ENCODE results near the gene HEY2.
A peak's percentile ranks its signal among the peaks of the same experiment; 100 is the strongest.

Gene HEY2

DNA sequence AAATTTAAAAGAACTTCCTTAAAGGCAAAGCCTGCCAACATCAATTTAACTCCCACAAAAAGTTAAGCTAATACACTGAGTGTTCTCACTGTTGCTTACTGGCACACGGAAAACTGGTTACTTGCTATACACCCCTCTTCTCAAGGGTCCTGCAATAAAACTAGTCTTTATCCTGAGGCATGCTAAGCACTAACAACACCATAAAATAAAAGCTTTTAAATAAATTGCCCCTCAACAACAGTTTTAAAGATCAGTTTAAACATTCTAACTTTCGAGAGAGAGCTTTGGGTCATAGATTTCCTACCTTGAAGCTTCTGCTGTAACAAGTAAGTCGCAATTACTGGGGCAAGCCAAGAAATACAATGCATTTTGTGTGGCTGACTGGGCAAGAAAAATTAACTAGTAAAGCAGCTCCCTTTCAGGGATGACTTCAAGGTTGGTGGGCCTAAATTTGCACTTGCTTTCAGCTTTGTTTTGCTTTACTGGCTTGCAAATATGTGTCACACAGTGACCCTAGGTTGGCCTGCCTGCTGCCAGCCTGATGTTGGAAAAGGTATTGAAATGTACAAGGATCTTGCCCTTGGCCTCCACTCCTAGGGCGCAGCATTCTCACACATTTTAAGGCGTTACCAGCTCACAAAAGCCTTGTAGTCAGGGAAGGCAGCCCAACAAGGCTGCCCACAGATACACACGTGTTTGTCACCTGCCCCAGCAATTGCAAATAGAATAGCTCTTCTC is 4.0 kb upstream of the HEY2 start:
- Histone ChIP-seq H3K27ac (ENCODE audit: low read depth, low read length) (no peak overlapping the region), H3K4me1 (ENCODE audit: control insufficient read depth, insufficient read depth, low read length, unreplicated experiment) (peaks cover 7% of the 10 kb centered on the region), H3K4me3 (ENCODE audit: low read depth, low read length) (no peak overlapping the region), H3K79me2 (ENCODE audit: control insufficient read depth, insufficient read depth, low read length, unreplicated experiment) (no peaks in the 10 kb centered on the region), H3K27me3 (ENCODE audit: insufficient read depth, low read length) (peaks cover 91% of the 10 kb centered on the region), H2AFZ (ENCODE audit: low read length, unreplicated experiment) (no peak overlapping the region), H3K36me3 (ENCODE audit: insufficient read depth, low read length) (no peaks in the 10 kb centered on the region)

DNA sequence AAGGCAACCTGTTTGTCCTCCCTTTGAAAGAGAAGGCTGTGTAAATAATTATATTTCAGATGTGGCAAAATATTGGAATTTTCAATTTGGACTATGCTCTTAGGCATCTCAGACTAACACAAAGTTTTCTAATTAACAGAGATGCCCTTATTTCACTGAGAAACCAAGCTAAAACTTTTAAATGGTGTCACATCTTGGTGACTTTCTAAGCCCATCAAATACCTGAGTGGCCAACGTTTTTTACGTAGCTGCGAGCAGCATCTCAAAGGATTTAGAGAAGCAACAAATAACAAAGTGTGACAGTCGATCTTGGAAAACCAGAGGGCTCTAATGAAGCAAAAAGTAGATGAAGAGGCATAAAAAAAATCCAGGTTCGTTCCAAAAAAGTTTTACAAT is 3.4 kb upstream of the HEY2 start:
- Histone ChIP-seq H3K4me1 (ENCODE audit: control insufficient read depth, insufficient read depth, low read length, unreplicated experiment) (peaks cover 7% of the 10 kb centered on the region), H3K79me2 (ENCODE audit: control insufficient read depth, insufficient read depth, low read length, unreplicated experiment) (no peaks in the 10 kb centered on the region), H2AFZ (ENCODE audit: low read length, unreplicated experiment) (no peak overlapping the region), H3K27ac (ENCODE audit: low read depth, low read length) (no peak overlapping the region), H3K27me3 (ENCODE audit: insufficient read depth, low read length) (peaks cover 92% of the 10 kb centered on the region), H3K4me3 (ENCODE audit: low read depth, low read length) (no peak overlapping the region), H3K36me3 (ENCODE audit: insufficient read depth, low read length) (no peaks in the 10 kb centered on the region)

DNA sequence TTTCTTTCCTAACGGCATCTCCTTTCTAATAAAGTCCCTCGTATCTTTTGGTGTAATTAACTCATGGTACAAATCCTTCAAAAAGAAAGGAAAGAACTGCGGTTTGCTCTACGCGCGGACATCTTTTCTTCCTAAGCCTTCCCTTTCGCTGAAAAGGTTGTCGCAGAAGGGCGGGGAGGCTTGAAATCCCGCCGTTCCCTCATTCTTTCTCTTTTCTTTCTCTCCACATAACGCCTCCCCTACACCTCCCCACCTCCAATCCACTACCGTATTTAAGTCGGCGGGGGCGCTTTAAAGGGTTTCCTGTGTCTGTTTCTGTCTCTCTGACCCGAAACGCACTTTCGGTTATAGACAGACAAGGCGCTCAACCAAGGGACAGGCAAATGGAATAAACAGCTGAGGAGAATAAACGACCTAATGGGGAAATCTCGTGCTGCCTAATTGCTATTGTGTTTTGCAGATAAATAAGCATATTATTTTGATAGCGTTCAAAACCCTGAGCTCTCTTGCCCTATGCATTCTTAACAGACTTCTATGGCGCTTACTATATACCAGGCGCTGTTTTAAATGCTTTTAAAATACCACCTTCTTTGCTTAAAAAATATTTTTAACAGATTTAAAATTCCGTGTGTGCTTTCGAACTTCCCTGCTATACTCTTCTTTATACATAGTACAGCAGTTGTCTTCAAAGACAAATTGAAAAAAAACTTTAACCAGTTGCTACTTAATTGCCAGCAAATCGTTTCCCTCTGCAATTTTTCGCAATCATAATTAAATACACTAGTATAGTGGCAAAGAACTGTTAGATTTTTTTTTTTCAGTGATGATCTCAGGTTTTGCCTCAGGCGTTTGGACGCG is 2.5 kb upstream of the HEY2 start:
- Histone ChIP-seq H3K27me3 (ENCODE audit: insufficient read depth, low read length) (peaks cover 94% of the 10 kb centered on the region), H3K36me3 (ENCODE audit: insufficient read depth, low read length) (no peaks in the 10 kb centered on the region), H3K27ac (ENCODE audit: low read depth, low read length) (no peak overlapping the region), H2AFZ (ENCODE audit: low read length, unreplicated experiment) (peak overlapping the region; percentile 18), H3K4me3 (ENCODE audit: low read depth, low read length) (peak overlapping the region; percentile 79), H3K79me2 (ENCODE audit: control insufficient read depth, insufficient read depth, low read length, unreplicated experiment) (no peaks in the 10 kb centered on the region), H3K4me1 (ENCODE audit: control insufficient read depth, insufficient read depth, low read length, unreplicated experiment) (peaks cover 7% of the 10 kb centered on the region)

DNA sequence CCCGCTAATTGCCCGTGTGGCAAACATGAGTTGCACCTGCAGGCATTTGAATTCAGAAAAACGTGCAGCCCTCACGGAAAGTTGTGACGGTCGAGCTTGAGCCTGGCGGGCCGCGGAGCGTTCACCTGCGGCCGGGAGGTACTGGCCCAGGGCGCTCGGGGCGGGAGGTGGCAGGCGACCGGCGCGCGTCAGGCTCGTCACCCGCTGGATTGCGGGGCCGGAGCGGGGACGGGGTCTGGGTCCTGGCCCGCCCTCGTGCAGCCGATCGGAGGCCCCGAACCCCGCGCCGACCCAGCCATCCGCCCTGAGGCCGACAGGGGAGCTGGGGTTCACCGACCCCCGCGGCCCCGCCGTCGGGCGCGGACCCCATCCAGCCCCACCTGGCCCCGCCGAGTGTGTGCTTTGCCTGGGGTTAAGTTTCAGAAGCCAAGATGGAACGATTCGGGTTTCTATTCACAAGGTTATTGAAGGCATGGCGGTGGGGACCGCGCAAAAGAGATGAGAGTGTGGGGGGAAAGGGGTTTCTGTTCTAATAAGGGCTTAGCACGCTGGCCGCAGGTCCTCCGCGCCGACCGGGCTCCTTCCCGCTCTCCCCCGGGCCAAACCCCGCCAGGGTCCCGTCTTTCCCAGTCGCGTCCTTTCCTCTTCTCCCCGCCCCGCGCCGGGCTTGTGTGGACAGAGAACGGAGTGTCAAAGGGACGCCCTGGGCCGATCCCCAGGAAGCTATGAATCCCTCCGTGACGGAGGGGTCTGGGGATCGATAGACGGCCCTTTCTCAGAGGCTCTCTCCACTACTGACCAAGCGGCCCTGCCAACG is 1.6 kb upstream of the HEY2 start:
- peaks cover 7% of the 10 kb centered on the region for H3K4me1 ChIP-seq (ENCODE audit: control insufficient read depth, insufficient read depth, low read length, unreplicated experiment)
- H3K27me3 ChIP-seq (ENCODE audit: insufficient read depth, low read length): peaks cover 95% of the 10 kb centered on the region
- no peak overlapping the region for H3K27ac ChIP-seq (ENCODE audit: low read depth, low read length)

DNA sequence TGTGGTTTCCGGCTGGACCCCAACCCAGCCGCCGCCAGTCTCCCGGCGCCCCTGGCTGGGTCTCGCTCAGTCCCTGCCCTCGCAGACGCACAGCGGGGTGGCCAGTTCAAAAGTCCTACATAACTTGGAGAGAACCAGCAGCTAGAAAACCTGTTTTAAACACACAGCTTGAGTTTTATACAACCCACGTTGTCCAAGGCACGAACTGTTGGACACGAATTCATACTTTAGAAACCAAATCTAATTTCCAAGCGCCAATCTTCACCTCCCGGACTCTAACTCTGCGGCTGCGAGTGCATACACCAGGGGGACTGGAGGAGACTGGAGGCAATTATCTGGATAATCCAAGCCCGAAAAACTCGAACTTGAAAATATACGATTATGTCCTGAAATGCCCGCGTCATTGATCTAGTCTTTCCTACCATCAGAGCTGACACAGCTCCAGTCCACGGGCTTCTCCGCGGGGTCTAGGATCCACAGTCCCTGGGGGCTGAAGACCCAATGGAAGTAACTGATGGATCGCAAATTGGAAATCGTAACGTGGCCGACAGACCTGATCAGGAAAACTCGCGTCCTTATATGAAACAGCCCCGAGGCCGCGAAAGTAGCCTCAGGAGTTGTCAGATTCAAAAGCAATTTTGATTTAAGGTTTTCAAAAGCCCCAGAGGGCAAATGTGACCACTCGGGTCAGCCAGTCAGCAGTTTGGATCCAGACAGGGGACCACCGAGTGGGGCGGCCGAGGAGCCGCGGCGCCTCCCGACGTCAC is 843 bp upstream of the HEY2 start:
- H3K79me2 ChIP-seq (ENCODE audit: control insufficient read depth, insufficient read depth, low read length, unreplicated experiment): no peaks in the 10 kb centered on the region
- H3K4me3 ChIP-seq (ENCODE audit: low read depth, low read length): peak overlapping the region; percentile 79
- H3K27me3 ChIP-seq (ENCODE audit: insufficient read depth, low read length): peaks cover 94% of the 10 kb centered on the region
- no peaks in the 10 kb centered on the region for H3K36me3 ChIP-seq (ENCODE audit: insufficient read depth, low read length)
- H2AFZ ChIP-seq (ENCODE audit: low read length, unreplicated experiment): peak overlapping the region; percentile 63
- H3K27ac ChIP-seq (ENCODE audit: low read depth, low read length): no peak overlapping the region
- H3K4me1 ChIP-seq (ENCODE audit: control insufficient read depth, insufficient read depth, low read length, unreplicated experiment): peaks cover 7% of the 10 kb centered on the region

More for the DNA sequence above, 1.6 kb upstream of the HEY2 start:
- H3K4me3 ChIP-seq (ENCODE audit: low read depth, low read length): peak overlapping the region; percentile 79
- H3K79me2 ChIP-seq (ENCODE audit: control insufficient read depth, insufficient read depth, low read length, unreplicated experiment): no peaks in the 10 kb centered on the region
- no peaks in the 10 kb centered on the region for H3K36me3 ChIP-seq (ENCODE audit: insufficient read depth, low read length)
- peak overlapping the region; percentile 35 for H2AFZ ChIP-seq (ENCODE audit: low read length, unreplicated experiment)

DNA sequence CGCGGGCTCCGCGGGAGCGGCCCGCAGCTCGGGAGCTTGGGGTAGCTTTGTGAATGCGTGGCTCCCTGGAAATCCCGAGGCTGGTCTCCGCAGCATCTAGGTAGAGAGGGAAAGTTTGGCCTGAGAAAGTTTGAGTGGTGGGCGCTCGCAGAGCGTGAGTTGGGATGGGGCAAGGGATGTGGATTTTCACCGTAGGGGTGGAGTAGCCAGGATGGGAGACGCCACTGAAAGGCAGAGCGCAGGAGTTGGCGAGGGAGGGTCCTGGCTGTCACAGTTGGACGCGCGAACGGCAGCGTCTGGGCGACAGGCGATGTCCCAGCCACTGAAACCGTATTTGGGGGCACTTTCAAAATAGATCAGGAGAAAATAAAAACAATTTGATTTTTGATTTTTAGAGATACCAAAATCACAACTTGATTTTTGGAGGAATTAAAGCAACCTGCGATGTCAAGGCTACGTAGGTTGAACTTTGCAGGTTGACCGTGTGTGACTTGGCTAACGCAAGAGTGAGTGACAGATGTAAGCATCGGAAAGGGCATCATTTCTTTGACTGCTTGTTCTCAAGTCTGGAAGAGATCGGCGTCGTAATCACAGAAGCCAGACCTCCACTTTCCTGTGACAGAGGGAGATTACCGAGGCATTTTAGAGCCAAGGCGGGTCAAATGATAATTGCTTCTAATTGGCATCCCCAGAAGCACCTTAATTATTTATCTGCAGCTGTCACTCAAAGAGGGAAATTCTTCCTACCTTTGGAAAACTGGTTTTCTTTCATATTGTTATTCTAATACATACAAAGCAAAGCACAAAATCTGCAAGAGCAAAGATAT is 646 bp downstream of the HEY2 start:
- no peaks in the 10 kb centered on the region for H3K36me3 ChIP-seq (ENCODE audit: insufficient read depth, low read length)
- H3K79me2 ChIP-seq (ENCODE audit: control insufficient read depth, insufficient read depth, low read length, unreplicated experiment): no peaks in the 10 kb centered on the region
- H2AFZ ChIP-seq (ENCODE audit: low read length, unreplicated experiment): peak overlapping the region; percentile 83
- H3K27me3 ChIP-seq (ENCODE audit: insufficient read depth, low read length): peaks cover 88% of the 10 kb centered on the region
- peak overlapping the region; percentile 79 for H3K4me3 ChIP-seq (ENCODE audit: low read depth, low read length)
- H3K27ac ChIP-seq (ENCODE audit: low read depth, low read length): no peak overlapping the region
- H3K4me1 ChIP-seq (ENCODE audit: control insufficient read depth, insufficient read depth, low read length, unreplicated experiment): peaks cover 7% of the 10 kb centered on the region

DNA sequence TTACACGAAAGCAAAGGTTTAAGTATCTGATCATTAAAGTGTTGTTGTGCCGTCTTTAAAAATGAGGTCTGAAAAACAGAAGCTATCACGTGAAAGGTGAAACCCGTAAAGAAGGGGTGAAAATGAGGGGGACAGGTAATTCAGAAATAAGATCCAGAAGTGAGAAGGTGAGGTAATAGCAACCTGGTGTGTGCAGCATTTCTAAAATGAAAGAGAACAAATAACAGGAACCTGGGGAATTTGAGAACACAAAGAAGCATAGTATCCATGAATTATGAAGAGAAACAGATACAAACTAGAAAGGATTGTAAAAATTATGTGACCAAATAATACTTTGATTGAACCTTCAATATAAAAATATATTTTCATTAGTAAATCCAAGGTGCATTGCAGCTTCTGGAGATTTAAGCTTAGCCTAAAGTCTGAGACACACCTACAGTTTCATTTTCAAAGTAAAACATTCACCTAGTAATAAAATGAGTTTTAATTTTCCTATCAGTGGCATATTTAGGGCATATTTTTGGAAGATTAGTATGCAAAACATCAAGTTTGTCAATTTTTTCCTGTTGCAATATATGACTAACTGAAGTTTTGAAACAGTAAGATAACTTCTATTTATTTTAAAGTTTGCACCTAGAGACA is 1.4 kb downstream of the HEY2 start:
- Histone ChIP-seq H3K27ac (ENCODE audit: low read depth, low read length) (no peak overlapping the region), H3K4me3 (ENCODE audit: low read depth, low read length) (no peak overlapping the region), H3K27me3 (ENCODE audit: insufficient read depth, low read length) (peaks cover 88% of the 10 kb centered on the region), H3K79me2 (ENCODE audit: control insufficient read depth, insufficient read depth, low read length, unreplicated experiment) (no peaks in the 10 kb centered on the region), H2AFZ (ENCODE audit: low read length, unreplicated experiment) (no peak overlapping the region), H3K4me1 (ENCODE audit: control insufficient read depth, insufficient read depth, low read length, unreplicated experiment) (peaks cover 7% of the 10 kb centered on the region), H3K36me3 (ENCODE audit: insufficient read depth, low read length) (no peaks in the 10 kb centered on the region)

DNA sequence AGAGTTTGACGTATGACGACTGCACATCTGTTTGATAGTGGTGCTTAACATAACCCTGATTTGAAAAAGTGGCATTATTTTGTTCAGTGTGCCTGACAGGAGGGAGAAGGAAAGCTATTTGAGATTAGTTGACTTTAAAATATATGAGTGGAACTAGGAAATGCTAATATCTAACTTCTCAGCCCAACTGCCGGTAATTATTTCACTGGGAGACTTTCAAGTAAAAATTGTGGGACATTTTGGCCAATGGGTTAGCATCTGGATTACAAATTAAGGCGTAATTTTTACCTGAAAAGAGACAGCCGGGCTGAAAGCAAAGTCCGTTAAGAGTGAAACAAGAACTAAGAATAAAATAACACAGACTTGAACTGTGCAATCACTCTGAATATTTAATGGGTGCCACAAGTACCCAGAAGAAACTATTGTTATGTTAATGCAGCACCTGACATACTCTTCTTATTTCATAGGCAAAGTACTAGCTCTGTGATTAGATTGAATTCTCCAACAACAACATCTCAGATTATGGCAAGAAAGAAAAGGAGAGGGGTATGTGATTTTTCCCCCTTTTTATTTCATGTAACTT is 2.0 kb downstream of the HEY2 start:
- Histone ChIP-seq H3K4me3 (ENCODE audit: low read depth, low read length) (no peak overlapping the region), H3K27ac (ENCODE audit: low read depth, low read length) (no peak overlapping the region), H3K4me1 (ENCODE audit: control insufficient read depth, insufficient read depth, low read length, unreplicated experiment) (peaks cover 7% of the 10 kb centered on the region), H3K79me2 (ENCODE audit: control insufficient read depth, insufficient read depth, low read length, unreplicated experiment) (no peaks in the 10 kb centered on the region), H2AFZ (ENCODE audit: low read length, unreplicated experiment) (no peak overlapping the region), H3K36me3 (ENCODE audit: insufficient read depth, low read length) (no peaks in the 10 kb centered on the region), H3K27me3 (ENCODE audit: insufficient read depth, low read length) (peaks cover 85% of the 10 kb centered on the region)

DNA sequence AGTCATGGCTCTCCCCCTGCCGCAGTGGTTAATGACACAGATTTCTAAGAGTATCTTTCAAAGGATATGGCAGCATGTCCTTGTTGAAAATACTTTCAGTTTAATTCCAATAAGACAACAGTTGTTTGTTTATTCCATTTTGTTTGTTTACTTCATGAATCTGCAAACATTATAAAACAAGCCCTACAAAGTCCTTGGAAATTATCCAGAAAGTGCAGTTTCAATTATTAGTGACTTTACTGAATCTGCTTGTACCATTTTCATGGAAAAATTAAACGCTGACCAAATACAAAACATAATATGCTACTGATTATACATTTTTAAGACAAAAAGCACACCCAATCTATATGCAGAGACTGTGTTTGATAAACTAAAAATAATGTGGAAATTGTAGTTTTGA is 3.3 kb downstream of the HEY2 start:
- no peak overlapping the region for H2AFZ ChIP-seq (ENCODE audit: low read length, unreplicated experiment)
- no peak overlapping the region for H3K4me3 ChIP-seq (ENCODE audit: low read depth, low read length)
- H3K27ac ChIP-seq (ENCODE audit: low read depth, low read length): no peak overlapping the region
- no peaks in the 10 kb centered on the region for H3K36me3 ChIP-seq (ENCODE audit: insufficient read depth, low read length)
- no peaks in the 10 kb centered on the region for H3K79me2 ChIP-seq (ENCODE audit: control insufficient read depth, insufficient read depth, low read length, unreplicated experiment)
- H3K4me1 ChIP-seq (ENCODE audit: control insufficient read depth, insufficient read depth, low read length, unreplicated experiment): peaks cover 7% of the 10 kb centered on the region
- H3K27me3 ChIP-seq (ENCODE audit: insufficient read depth, low read length): peaks cover 84% of the 10 kb centered on the region

Measured in ACC112 (cell line).